Activated CD8-positive, alpha-beta memory T cell treated with anti-CD3 and anti-CD28 coated beads for 1 hour (primary cell): ENCODE results near the gene BCL11A.

ENCODE experiments used
- DNase-seq, 2 donors: peaks; one replicate each; pipeline ENCODE4 v3.0.0-alpha.2; 2020; ENCODE audit warnings: low read depth in 1 of 2; ENCODE audit errors: extremely low read depth in 1 of 2

Gene BCL11A

DNA sequence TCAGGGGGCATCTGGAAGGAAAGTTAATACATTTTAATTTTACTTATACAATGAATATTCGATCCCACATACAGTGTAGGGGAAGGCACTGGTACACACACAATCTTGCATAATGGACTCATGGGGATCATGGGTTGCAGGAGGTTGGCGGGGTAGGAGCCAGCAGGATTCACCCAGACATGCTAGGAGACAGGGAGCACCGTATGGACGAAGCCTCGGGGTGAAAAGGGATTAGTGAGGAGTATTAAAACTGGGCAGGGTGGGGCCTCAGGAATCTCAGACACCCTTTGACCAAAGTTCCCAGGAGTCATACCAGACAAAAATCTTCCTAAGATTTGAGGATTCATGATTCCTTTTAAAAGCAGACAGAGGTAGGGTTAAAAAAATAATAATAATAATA lies 140.8 kb downstream of the BCL11A start:
- DNase-seq: no peak

DNA sequence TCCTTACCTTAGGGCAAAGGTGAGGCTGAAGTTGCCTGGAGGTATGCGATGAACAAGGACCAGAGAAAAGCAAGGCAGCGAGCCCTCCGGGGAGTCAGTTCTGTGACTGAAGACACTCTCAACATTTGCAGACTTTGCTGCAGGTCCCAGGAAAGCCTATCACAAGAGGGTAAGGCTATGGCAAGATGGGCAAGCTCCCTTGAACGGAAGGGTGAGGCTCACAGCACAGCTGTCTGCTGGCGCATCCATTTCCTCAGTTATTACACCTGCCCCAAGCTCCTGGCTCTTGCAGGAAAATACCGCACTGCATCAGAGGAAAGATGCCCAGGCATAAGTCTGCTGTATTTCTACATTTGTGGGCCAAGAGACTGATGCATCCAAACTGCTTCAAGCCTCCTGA lies 141.4 kb downstream of the BCL11A start:
- no peak for DNase-seq

DNA sequence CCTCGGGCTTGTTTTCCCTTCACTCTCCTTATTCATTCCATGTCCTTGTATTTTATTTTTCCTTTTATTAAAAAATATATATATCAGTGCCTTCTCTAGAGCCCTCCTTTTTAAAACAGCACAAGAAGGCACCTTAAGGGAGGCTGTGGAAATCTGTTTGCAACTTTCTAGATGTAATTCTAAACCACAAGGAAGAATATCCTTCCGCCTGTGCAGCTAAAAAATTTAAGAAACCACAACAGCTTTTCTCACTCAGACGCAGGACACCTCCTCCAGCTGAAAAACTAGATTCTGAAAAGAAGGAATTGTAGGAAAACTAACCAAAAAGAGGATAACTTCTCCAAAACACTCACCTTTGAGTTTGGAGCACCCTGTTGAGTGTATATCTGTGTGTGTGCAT lies 142.2 kb downstream of the BCL11A start:
- DNase-seq: no peak

DNA sequence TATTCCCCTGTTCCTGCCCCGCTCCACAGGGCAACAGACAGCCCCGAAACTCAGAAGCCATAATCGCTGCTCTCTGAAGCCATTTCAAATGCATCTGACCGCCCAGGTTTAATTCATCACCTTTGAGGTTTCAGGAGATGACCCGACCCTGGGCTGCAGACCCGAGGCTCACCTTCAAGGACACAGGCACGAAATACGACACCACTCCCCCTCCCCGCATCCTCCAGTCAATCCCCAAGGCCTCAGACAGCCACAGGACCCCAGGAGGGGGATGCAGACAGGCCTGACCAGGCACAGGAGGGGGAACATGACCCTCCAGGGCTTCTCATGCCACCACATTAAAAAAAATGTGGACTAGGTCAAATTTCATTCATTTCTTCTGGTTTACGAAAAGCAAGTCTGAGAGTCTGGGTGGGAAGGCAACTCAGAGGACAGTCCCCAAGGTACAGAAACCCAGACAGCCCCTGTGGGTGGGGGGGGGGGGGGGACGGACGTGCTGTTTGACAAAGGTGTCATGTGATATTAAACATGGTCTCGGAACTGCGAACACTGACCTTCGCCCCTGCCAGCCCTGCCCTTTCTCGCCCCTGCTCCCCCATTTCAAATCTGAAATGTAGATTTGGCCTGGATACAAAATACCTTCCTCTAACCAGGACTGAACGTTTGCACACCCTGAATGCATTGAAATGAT lies 142.9 kb downstream of the BCL11A start:
- DNase-seq: no peak

DNA sequence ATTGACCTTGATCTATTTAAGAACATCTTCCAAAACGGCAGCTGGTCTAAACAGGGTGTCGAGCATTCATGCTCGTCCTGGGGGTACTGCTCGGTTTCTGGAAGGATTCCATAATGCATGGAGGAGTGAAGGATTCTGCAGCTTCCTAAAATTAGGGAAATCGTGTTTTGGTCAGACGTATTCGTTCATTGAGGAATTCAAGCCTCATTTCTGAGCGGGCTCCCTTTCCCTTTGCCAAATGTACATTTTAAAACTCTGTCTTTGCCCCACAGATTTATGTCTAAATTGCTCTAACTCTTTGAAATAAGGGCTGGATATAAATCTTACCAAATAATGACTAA lies 144.0 kb downstream of the BCL11A start:
- DNase-seq: no peak

DNA sequence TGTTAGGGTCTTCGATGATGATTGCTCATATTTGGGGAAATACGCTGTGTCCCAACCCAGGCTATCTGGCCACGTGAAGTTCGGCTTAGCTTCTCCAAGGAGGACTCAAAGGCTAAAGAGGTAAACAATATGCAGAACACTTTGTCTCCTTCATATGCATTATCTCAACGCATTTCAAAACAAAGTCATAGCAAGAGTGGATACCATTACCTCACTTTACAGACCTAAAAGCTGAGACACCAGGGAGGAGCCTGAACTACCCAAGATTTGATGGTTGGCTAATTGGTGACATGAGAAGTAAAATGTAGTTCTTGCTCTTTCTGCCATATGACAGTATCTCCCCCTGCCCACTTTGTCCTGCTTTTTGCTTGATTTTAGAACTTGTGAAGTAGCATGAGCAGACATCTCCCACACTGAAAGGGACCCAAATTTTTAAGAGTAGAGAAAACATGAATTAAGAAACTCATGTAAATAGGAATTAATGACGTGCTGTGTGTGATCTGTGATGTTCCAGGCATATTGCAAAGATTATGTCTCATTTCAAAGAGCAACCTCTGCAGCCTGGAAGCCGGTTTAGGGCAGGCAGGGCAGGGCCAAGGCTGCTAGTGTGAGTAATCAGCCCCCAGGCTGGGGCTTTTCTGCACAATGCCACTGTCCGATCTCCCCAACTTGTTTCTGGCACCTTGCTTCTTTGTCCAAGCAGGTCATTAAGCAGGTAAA lies 144.5 kb downstream of the BCL11A start:
- no peak for DNase-seq

DNA sequence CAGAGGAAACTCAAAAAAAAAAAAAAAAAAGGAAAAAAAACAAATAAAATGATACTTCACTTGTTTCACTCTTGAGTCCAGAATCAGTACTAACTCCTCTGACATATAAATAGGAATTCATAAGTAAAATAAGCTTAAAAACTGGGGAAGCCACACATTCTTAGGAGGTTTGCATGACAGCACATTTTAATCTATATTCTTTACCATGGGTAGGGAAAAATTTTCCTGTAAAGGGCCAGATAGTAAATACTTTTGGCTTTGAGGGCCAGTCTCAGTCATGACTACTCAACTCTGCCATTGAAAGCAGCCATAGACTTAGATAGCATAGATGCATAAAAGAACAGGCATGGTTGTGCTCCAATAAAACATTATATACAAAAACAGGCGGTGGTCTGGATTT lies 145.2 kb downstream of the BCL11A start:
- no peak for DNase-seq

DNA sequence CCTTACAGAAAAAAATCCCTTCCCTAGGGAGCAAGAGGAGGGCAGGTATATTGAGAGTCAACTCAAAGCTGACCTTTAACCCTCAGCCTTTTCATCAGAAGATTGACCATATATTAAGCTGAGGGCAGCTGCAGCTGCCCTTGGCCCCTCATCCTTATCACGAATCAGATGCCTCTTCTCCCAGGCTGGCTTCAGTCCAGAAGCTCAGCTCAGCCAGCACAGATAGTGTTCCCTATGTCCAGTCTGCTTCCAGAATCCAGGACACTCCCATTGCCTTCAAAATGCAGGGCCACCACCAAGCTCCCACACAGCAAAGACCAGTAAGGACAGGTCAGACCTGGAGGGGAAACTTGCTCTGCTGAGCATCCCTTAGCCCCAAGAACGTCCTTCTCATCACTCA lies 146.1 kb downstream of the BCL11A start:
- DNase-seq: no peak

DNA sequence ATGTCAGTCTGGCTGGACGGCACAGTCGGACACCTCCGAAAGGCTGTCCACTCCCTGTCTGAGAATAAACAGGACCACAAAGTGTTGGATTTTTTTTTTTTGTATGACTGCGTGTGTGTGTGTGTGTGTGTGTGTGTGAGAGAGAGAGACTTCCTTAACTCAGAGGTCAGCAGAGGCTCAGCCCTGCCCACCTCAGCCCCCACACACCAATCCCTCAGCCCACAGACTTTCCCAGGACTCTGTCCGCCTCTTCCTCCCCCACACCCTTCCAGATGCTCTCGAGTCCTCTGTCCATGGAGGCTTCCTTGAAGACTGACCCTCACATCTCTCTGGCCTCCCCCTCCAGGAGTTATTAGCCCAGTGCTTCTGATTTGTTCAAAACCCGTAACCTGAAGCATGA lies 147.3 kb downstream of the BCL11A start:
- no peak for DNase-seq

DNA sequence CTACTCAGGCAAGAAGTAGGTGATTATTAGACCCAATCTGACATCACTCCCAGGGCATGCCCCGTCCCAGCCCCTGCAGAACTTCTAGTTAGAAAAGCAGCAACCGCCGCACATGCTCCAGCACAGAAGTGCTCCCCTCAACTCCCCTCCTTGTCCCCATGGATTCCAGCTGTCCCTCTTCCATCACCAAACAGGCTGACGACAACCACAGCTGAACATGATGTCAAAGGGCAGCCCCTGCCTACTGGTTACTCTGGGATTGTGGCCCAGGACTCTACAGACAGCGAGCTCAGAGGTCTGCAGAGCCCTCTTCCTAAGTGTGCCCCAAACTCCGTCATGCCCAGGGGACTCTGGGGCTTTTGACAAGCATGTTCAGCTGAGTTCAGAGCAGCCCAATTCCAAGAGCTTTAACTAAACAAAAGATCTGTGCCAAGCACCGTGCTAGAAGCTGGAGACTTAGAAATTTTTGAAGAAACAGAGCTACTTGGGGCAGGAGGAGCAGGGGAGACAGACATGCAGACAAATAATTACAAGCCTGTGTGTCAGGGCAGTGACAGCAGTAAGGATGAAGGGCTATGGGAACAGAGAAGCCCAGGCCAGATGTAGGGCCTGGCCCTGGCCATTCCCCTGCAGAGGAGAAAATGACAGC lies 148.1 kb downstream of the BCL11A start:
- DNase-seq: no peak
